ENCODE results near the gene HSD17B1. TPM values are rescaled to one million over a fixed set of nuclear protein-coding genes. Genes with fewer than 3 reads are reported as not detected.

Gene HSD17B1
- total RNA-seq, 1 experiment from 2014 or later, result 1.0 TPM

DNA sequence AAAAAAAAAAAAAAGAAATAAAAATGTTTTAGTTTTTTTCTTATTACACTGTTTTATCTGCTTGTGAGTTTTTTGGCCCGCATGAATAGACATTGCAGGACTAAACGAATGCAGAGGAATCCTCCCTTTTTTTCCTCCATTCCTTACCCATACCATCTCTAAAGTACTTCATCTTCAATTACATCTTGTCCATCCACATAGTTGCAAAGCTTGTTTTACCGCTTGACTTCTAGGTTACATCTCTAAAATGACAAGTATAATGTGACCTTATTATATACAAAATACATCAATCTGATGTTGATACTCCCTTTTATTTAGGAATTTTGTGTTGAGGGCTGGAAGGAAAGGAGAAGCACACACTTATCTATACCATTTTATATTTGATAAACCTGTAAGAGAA, 43.7 kb downstream of the HSD17B1 start:
- Mint-ChIP-seq H3K4me3 (ENCODE audit: low read depth, unreplicated experiment) (no peak overlapping the region), H3K27me3 (ENCODE audit: unreplicated experiment) (no peaks in the 10 kb centered on the region), H3K4me1 (ENCODE audit: low read depth, unreplicated experiment) (no peaks in the 10 kb centered on the region), H3K9me3 (ENCODE audit: low read depth, unreplicated experiment) (no peaks in the 10 kb centered on the region), H3K36me3 (ENCODE audit: insufficient read depth, unreplicated experiment) (peaks cover 20% of the 10 kb centered on the region), H3K27ac (ENCODE audit: unreplicated experiment) (peak overlapping the region; percentile 38)
- no peak for DNase-seq
- CTCF ChIA-PET, result interaction anchor here (1.0 kb wide), 1 partner anchor 13 kb away, joined by 8 read pairs; the partner anchor contains the start of genes RETREG3 and TUBG1
- TF ChIP-seq, protein P1, sequence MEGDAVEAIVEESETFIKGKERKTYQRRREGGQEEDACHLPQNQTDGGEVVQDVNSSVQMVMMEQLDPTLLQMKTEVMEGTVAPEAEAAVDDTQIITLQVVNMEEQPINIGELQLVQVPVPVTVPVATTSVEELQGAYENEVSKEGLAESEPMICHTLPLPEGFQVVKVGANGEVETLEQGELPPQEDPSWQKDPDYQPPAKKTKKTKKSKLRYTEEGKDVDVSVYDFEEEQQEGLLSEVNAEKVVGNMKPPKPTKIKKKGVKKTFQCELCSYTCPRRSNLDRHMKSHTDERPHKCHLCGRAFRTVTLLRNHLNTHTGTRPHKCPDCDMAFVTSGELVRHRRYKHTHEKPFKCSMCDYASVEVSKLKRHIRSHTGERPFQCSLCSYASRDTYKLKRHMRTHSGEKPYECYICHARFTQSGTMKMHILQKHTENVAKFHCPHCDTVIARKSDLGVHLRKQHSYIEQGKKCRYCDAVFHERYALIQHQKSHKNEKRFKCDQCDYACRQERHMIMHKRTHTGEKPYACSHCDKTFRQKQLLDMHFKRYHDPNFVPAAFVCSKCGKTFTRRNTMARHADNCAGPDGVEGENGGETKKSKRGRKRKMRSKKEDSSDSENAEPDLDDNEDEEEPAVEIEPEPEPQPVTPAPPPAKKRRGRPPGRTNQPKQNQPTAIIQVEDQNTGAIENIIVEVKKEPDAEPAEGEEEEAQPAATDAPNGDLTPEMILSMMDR (IDR thresholded peaks at IDR 0.05; ENCODE audit: unreplicated experiment), result no peak
- intact Hi-C loops (cut with micrococcal nuclease; ENCODE audit: unreplicated experiment), result no loop called here
- no TSS peak for BruUV-seq (replicated peaks)

GRCh38 chr17:42598905-42599304, 46.2 kb downstream of the HSD17B1 start:
- H3K9me3 Mint-ChIP-seq (ENCODE audit: low read depth, unreplicated experiment), result no peaks in the 10 kb centered on the region
- H3K27ac Mint-ChIP-seq (ENCODE audit: unreplicated experiment), result no peak overlapping the region
- intact Hi-C loops (cut with micrococcal nuclease; ENCODE audit: unreplicated experiment), result no loop called here
- no peaks in the 10 kb centered on the region for H3K27me3 Mint-ChIP-seq (ENCODE audit: unreplicated experiment)
- H3K4me3 Mint-ChIP-seq (ENCODE audit: low read depth, unreplicated experiment), result no peak overlapping the region
- no peaks in the 10 kb centered on the region for H3K4me1 Mint-ChIP-seq (ENCODE audit: low read depth, unreplicated experiment)
- BruUV-seq (replicated peaks), result no TSS peak
- TF ChIP-seq, protein P1 (IDR thresholded peaks at IDR 0.05; ENCODE audit: unreplicated experiment), result no peak
- CTCF ChIA-PET, result no interaction called here
- DNase-seq, result no peak
- H3K36me3 Mint-ChIP-seq (ENCODE audit: insufficient read depth, unreplicated experiment), result peaks cover 27% of the 10 kb centered on the region

DNA sequence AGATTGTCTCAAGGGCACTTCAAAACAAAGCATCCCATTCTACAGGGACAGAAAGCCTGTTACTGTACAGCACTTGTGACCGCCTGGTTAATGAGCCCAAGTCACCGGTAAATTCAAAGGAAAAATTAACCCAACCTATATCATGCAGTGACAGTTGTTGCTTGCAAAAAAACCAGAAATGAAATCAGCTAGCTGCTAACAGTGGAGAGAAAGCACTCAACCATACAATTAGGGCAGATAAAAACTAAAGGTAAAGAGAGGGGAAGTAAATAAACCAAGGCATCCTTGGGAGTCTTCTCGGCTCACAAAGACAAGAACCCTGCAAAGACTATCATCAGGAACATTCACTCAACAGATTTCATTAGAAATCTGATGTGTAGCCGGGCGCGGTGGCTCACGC, 50.6 kb downstream of the HSD17B1 start:
- intact Hi-C loops (cut with micrococcal nuclease; ENCODE audit: unreplicated experiment), result no loop called here
- H3K27ac Mint-ChIP-seq (ENCODE audit: unreplicated experiment), result no peak overlapping the region
- CTCF ChIA-PET, result no interaction called here
- H3K27me3 Mint-ChIP-seq (ENCODE audit: unreplicated experiment), result no peaks in the 10 kb centered on the region
- H3K4me3 Mint-ChIP-seq (ENCODE audit: low read depth, unreplicated experiment), result no peak overlapping the region
- no peaks in the 10 kb centered on the region for H3K9me3 Mint-ChIP-seq (ENCODE audit: low read depth, unreplicated experiment)
- TF ChIP-seq, protein P1 (IDR thresholded peaks at IDR 0.05; ENCODE audit: unreplicated experiment), result no peak
- peaks cover 12% of the 10 kb centered on the region for H3K36me3 Mint-ChIP-seq (ENCODE audit: insufficient read depth, unreplicated experiment)
- no peaks in the 10 kb centered on the region for H3K4me1 Mint-ChIP-seq (ENCODE audit: low read depth, unreplicated experiment)
- no TSS peak for BruUV-seq (replicated peaks)
- no peak for DNase-seq

Small RNA genes within 50 kb of the gene (microRNA-seq; reads per million reads assigned to microRNA genes)
- 13.4 reads per million, percentile 38 among the genes with 10 or more reads in this experiment for gene MIR5010

Other genes starting within 250 kb of the HSD17B1 start
- gene STAT3, start 164.5 kb upstream of the HSD17B1 start, total RNA-seq (2022), result 183 and 196 TPM in 2 replicates
- gene CAVIN1, start 129.7 kb upstream of the HSD17B1 start, total RNA-seq (2022), result 4.0 and 6.7 TPM in 2 replicates
- 140 and 141 TPM in 2 replicates for gene ATP6V0A1, start 94.0 kb upstream of the HSD17B1 start, total RNA-seq (2022)
- 53.8 and 59.1 TPM in 2 replicates for gene NAGLU, start 16.7 kb upstream of the HSD17B1 start, total RNA-seq (2022)
- gene COASY, start 9.2 kb downstream of the HSD17B1 start, total RNA-seq (2022), result 159 and 163 TPM in 2 replicates
- 65.0 and 69.8 TPM in 2 replicates for gene MLX, start 14.2 kb downstream of the HSD17B1 start, total RNA-seq (2022)
- gene PSMC3IP, start 24.8 kb downstream of the HSD17B1 start, total RNA-seq (2022), result 31.8 and 32.4 TPM in 2 replicates
- 71.2 and 80.6 TPM in 2 replicates for gene RETREG3, start 56.5 kb downstream of the HSD17B1 start, total RNA-seq (2022)
- 130 and 133 TPM in 2 replicates for gene TUBG1, start 56.8 kb downstream of the HSD17B1 start, total RNA-seq (2022)
- gene TUBG2, start 106.4 kb downstream of the HSD17B1 start, total RNA-seq (2022), result 23.6 and 26.1 TPM in 2 replicates
- 35.2 and 45.0 TPM in 2 replicates for gene PLEKHH3, start 124.1 kb downstream of the HSD17B1 start, total RNA-seq (2022)
- gene CCR10, start 128.9 kb downstream of the HSD17B1 start, total RNA-seq (2022), result 0.33 and 0.42 TPM in 2 replicates
- 1.2 and 1.3 TPM in 2 replicates for gene CNTNAP1, start 129.6 kb downstream of the HSD17B1 start, total RNA-seq (2022)
- gene EZH1, start 192.1 kb downstream of the HSD17B1 start, total RNA-seq (2022), result 43.3 and 45.5 TPM in 2 replicates
- not detected in 2 replicates for gene RAMP2, start 208.3 kb downstream of the HSD17B1 start, total RNA-seq (2022)
- gene VPS25, start 220.5 kb downstream of the HSD17B1 start, total RNA-seq (2022), result 93.9 and 101 TPM in 2 replicates
- 0.33 and 0.73 TPM in 2 replicates for gene WNK4, start 227.7 kb downstream of the HSD17B1 start, total RNA-seq (2022)
- 98.8 and 99.9 TPM in 2 replicates for gene COA3, start 245.8 kb downstream of the HSD17B1 start, total RNA-seq (2022)
- gene CNTD1, start 245.9 kb downstream of the HSD17B1 start, total RNA-seq (2022), result 0.54 TPM in 1 of 2 replicates, not detected in the other